Panc1 (cell line): ENCODE data around the gene MEIS2. TPM values are rescaled to one million over a fixed set of nuclear protein-coding genes. Genes with fewer than 3 reads are reported as not detected.

Experiments
- ATAC-seq: fragments of 200-7000 bp; cut with Tn5 transposase; 2 replicates; pipeline ENCODE4 v1.9.1; 2020; ENCODE audit warnings: mild to moderate bottlenecking, moderate library complexity
- BruUV-seq: library from RNA; stranded (reverse); fragments of 400-500 nt; replicated peaks from 2 replicates; lab custom pipeline; 2021; lab: Mats Ljungman, UMichigan
- CTCF ChIA-PET: fragments of 300-600 bp; sonication (Branson Sonifier 250); formaldehyde crosslinking; loops from one replicate; lab custom pipeline; 2022; ENCODE audit warnings: antibody characterized with exemption; lab: Charles Lee
- POLR2A ChIA-PET: fragments of 300-600 bp; sonication (Branson Sonifier 250); formaldehyde crosslinking; loops from one replicate; lab custom pipeline; 2022; ENCODE audit warnings: antibody characterized with exemption; lab: Charles Lee
- DNase-seq: peaks from one replicate; pipeline ENCODE4 v3.0.0-alpha.2; 2010; ENCODE audit warnings: low read depth, low spot score
- H3K27ac ChIP-seq: 2 replicates; pipeline ENCODE4 v1.5.1; 2011; ENCODE audit warnings: mild to moderate bottlenecking, low read length, inconsistent platforms
- H3K27me3 ChIP-seq: fragments of 200-500 bp; sonication (Bioruptor generic); 2 replicates; pipeline ENCODE4 v1.6.0; 2014; ENCODE audit warnings: low read length, inconsistent platforms; ENCODE audit not compliant: control insufficient read depth, insufficient read depth
- H3K36me3 ChIP-seq: fragments of 200-500 bp; sonication (Bioruptor generic); 2 replicates; pipeline ENCODE4 v1.5.1; 2014; ENCODE audit warnings: inconsistent platforms, mild to moderate bottlenecking, low read length, moderate library complexity; ENCODE audit not compliant: control insufficient read depth, insufficient read depth
- H3K4me1 ChIP-seq: 2 replicates; pipeline ENCODE4 v1.5.1; 2011; ENCODE audit warnings: inconsistent platforms, mild to moderate bottlenecking, low read length, moderate library complexity; ENCODE audit not compliant: control insufficient read depth, insufficient read depth
- H3K4me3 ChIP-seq, 2 experiments: 2 replicates each; pipeline ENCODE4 v1.5.1; 2011 to 2012; ENCODE audit warnings: low read depth in 2 of 2, low read length in 2 of 2, mild to moderate bottlenecking in 2 of 2, inconsistent platforms in 1 of 2, moderate library complexity in 1 of 2
- H3K9me3 ChIP-seq: fragments of 200-500 bp; sonication (Bioruptor generic); 2 replicates; pipeline ENCODE4 v1.5.1; 2014; ENCODE audit warnings: low read depth, mild to moderate bottlenecking, inconsistent platforms, low read length, moderate library complexity; ENCODE audit not compliant: control insufficient read depth, insufficient read depth
- POLR2AphosphoS5 ChIP-seq: IDR thresholded peaks from 2 replicates; pipeline ENCODE4 v1.6.1; 2012; ENCODE audit warnings: mild to moderate bottlenecking, low read depth, low read length, moderate library complexity
- SIN3A ChIP-seq: IDR thresholded peaks from 2 replicates; pipeline ENCODE4 v1.6.1; 2012; ENCODE audit warnings: low read depth, mild to moderate bottlenecking, low read length, moderate library complexity, borderline replicate concordance; ENCODE audit not compliant: insufficient read depth
- TCF7L2 ChIP-seq: IDR thresholded peaks from 2 replicates; pipeline ENCODE4 v1.6.1; 2011; ENCODE audit warnings: mild to moderate bottlenecking, low read depth, low read length, inconsistent platforms
- in situ Hi-C: cut with HindIII; loops from 2 replicates; pipeline ENCODE4 v1.10.0; 2016; ENCODE audit warnings: low sequenced_read_pairs, low pct_unique_long_range_greater_than_20kb
- intact Hi-C: fragments of 100-400 bp; cut with micrococcal nuclease; formaldehyde crosslinking; loops from one replicate; pipeline ENCODE4 v1.10.0; 2022; ENCODE audit not compliant: unreplicated experiment
- total RNA-seq: library from RNA; stranded (reverse); gene quantifications from one replicate; pipeline ENCODE4 v1.2.1, GENCODE V29; 2021; ENCODE audit not compliant: unreplicated experiment
- TF ChIP-seq, protein P1 (sequence below), 2 experiments: IDR thresholded peaks; 2 replicates each; pipeline ENCODE4 v1.6.1; 2011 to 2012; ENCODE audit warnings: low read depth in 2 of 2, control low read depth in 1 of 2, low read length in 1 of 2, mild to moderate bottlenecking in 1 of 2, moderate library complexity in 1 of 2; ENCODE audit not compliant: insufficient read depth in 1 of 2
- TF ChIP-seq, protein P2 (sequence below): fragments of 450-650 bp; IDR thresholded peaks from 2 replicates; pipeline ENCODE4 v1.5.1; 2017; ENCODE audit warnings: mild to moderate bottlenecking

Gene MEIS2
- total RNA-seq, 1 experiment from 2014 or later, result 9.3 TPM

DNA sequence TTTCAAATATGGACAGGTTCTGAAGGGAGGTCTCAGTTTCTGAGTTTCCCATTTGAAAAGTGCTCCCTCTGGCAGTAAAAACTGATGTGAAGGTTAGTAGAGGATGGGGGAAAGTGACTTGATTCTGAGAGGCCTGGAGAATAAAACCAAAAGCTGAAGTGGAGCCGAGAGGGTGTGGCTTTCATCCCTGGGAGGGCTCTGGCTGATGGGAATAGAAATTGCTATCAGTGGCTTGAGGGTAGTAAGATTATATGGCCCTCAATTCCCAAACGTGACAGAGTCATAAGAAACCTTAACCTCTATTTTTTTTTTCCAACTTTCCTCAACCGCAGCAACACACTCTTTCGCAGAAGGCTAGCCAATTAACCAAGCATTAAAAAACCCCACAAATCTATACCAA, 185.9 kb downstream of the MEIS2 start:
- intact Hi-C loops, result no loop called here
- H3K27ac ChIP-seq, result no peak overlapping the region; the same call in 1 of the 2 replicates
- DNase-seq, result no peak
- no peaks in the 10 kb centered on the region for H3K27me3 ChIP-seq
- H3K4me1 ChIP-seq, result peaks cover 5% of the 10 kb centered on the region; the same call in 1 of the 2 replicates
- CTCF ChIA-PET, result no interaction called here
- TF ChIP-seq POLR2AphosphoS5 (no peak), SIN3A (no peak), TCF7L2 (no peak)
- TF ChIP-seq, protein P1, sequence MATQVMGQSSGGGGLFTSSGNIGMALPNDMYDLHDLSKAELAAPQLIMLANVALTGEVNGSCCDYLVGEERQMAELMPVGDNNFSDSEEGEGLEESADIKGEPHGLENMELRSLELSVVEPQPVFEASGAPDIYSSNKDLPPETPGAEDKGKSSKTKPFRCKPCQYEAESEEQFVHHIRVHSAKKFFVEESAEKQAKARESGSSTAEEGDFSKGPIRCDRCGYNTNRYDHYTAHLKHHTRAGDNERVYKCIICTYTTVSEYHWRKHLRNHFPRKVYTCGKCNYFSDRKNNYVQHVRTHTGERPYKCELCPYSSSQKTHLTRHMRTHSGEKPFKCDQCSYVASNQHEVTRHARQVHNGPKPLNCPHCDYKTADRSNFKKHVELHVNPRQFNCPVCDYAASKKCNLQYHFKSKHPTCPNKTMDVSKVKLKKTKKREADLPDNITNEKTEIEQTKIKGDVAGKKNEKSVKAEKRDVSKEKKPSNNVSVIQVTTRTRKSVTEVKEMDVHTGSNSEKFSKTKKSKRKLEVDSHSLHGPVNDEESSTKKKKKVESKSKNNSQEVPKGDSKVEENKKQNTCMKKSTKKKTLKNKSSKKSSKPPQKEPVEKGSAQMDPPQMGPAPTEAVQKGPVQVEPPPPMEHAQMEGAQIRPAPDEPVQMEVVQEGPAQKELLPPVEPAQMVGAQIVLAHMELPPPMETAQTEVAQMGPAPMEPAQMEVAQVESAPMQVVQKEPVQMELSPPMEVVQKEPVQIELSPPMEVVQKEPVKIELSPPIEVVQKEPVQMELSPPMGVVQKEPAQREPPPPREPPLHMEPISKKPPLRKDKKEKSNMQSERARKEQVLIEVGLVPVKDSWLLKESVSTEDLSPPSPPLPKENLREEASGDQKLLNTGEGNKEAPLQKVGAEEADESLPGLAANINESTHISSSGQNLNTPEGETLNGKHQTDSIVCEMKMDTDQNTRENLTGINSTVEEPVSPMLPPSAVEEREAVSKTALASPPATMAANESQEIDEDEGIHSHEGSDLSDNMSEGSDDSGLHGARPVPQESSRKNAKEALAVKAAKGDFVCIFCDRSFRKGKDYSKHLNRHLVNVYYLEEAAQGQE (IDR thresholded peaks at IDR 0.05; ENCODE audit: insufficient read depth in 1 of 2, low read depth in 2 of 2, low read length in 1 of 2), result no peak
- TF ChIP-seq, protein P2, sequence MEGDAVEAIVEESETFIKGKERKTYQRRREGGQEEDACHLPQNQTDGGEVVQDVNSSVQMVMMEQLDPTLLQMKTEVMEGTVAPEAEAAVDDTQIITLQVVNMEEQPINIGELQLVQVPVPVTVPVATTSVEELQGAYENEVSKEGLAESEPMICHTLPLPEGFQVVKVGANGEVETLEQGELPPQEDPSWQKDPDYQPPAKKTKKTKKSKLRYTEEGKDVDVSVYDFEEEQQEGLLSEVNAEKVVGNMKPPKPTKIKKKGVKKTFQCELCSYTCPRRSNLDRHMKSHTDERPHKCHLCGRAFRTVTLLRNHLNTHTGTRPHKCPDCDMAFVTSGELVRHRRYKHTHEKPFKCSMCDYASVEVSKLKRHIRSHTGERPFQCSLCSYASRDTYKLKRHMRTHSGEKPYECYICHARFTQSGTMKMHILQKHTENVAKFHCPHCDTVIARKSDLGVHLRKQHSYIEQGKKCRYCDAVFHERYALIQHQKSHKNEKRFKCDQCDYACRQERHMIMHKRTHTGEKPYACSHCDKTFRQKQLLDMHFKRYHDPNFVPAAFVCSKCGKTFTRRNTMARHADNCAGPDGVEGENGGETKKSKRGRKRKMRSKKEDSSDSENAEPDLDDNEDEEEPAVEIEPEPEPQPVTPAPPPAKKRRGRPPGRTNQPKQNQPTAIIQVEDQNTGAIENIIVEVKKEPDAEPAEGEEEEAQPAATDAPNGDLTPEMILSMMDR, result no peak
- no peaks in the 10 kb centered on the region for H3K36me3 ChIP-seq
- no peak overlapping the region for H3K4me3 ChIP-seq
- POLR2A ChIA-PET, result no interaction called here
- no peaks in the 10 kb centered on the region for H3K9me3 ChIP-seq
- in situ Hi-C loops, result loop anchor here (25.0 kb wide), 1 partner anchor 198 kb away; the partner anchor contains the start of gene MEIS2
- no peak for ATAC-seq
- BruUV-seq, result no TSS peak

DNA sequence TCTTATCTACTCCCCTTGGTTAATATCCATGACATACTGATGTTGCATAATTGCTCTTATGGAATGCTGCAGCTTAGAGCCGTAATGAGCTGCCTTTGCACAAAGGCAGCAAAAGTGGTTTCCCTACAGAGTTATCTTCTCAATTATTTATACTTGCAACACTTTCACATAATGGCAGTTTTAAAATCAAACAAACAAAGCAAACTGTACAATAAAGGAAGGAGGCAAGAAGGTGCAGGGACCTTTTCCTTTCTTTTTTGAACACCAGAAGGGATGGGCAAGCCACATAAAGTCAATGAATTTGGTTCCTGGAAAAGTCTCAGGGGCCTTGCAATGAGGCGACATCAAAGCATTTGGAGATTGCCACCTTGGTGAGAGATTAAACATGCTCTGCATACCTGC, 188.0 kb downstream of the MEIS2 start:
- DNase-seq (no peak), ATAC-seq (no peak)
- ChIA-PET CTCF (no interaction called here), POLR2A (no interaction called here)
- no peaks in the 10 kb centered on the region for H3K36me3 ChIP-seq
- H3K4me3 ChIP-seq, result no peak overlapping the region
- no peaks in the 10 kb centered on the region for H3K9me3 ChIP-seq
- no TSS peak for BruUV-seq
- in situ Hi-C loops (loop anchor here (25.0 kb wide), 1 partner anchor 200 kb away; the partner anchor contains the start of gene MEIS2), intact Hi-C loops (no loop called here)
- H3K4me1 ChIP-seq, result peaks cover 5% of the 10 kb centered on the region; the same call in 1 of the 2 replicates
- no peaks in the 10 kb centered on the region for H3K27me3 ChIP-seq
- no peak overlapping the region; the same call in 1 of the 2 replicates for H3K27ac ChIP-seq
- TF ChIP-seq, protein P2, result no peak
- TF ChIP-seq POLR2AphosphoS5 (no peak), TCF7L2 (peak; percentile 79), SIN3A (no peak)
- TF ChIP-seq, protein P1 (IDR thresholded peaks at IDR 0.05; ENCODE audit: insufficient read depth in 1 of 2, low read depth in 2 of 2, low read length in 1 of 2), result no peak
